SW480 (cell line): Measurements from ENCODE around the gene DNAJC11.
"Not testable (repeated sequence)": the region's sequence is repeated elsewhere in the genome, so short reads cannot be mapped to it uniquely, and the experiment has no call there.

Experiments used
- DNase-seq: peaks from one replicate; pipeline ENCODE4 v3.0.0-alpha.2; 2016; ENCODE audit warnings: low spot score

Gene DNAJC11

GRCh38 chr1:6623269-6623965 is 78.2 kb downstream of the DNAJC11 start:
- no peak for DNase-seq

- DNase-seq: no peak
Observed at GRCh38 chr1:6622396-6623152, 79.0 kb downstream of the DNAJC11 start.

- no peak for DNase-seq
Observed at GRCh38 chr1:6621429-6622391, 79.9 kb downstream of the DNAJC11 start.

GRCh38 chr1:6619045-6619444 is 82.6 kb downstream of the DNAJC11 start:
- DNase-seq: no peak

- no peak for DNase-seq
Observed at GRCh38 chr1:6614929-6615785, 86.5 kb downstream of the DNAJC11 start.

GRCh38 chr1:6614019-6614928 is 87.3 kb downstream of the DNAJC11 start:
- no peak for DNase-seq

- peak; percentile 98 for DNase-seq
Observed at GRCh38 chr1:6613361-6614018, 88.1 kb downstream of the DNAJC11 start, which contains the start of gene PHF13. TSS of gene PHF13 (plus strand) at chr1:6613731. CDS start at chr1:6614067, 336 bp downstream.

GRCh38 chr1:6612641-6613360 is 88.8 kb downstream of the DNAJC11 start:
- DNase-seq: peak; percentile 72

GRCh38 chr1:6603915-6604558 is 97.6 kb downstream of the DNAJC11 start:
- peak; percentile 68 for DNase-seq

GRCh38 chr1:6603238-6603914 is 98.2 kb downstream of the DNAJC11 start:
- peak; percentile 84 for DNase-seq

- DNase-seq: peak; percentile 93
Observed at GRCh38 chr1:6602669-6603237, 98.9 kb downstream of the DNAJC11 start, which contains the start of gene KLHL21. TSS of gene KLHL21 (minus strand) at chr1:6602869. CDS start at chr1:6602817, 52 bp downstream.

- DNase-seq: peak; percentile 56
Observed at GRCh38 chr1:6601923-6602668, 99.5 kb downstream of the DNAJC11 start.

- DNase-seq: peak; percentile 79
Observed at GRCh38 chr1:6601049-6601922, 100.3 kb downstream of the DNAJC11 start.

- DNase-seq: no peak
Observed at GRCh38 chr1:6600410-6601048, 101.1 kb downstream of the DNAJC11 start.

- DNase-seq: not testable (repeated sequence)
Observed at GRCh38 chr1:6599991-6600390, 101.6 kb downstream of the DNAJC11 start.
